Panc1 (cell line): Measurements from ENCODE around the gene THRB. TPM values are rescaled to one million over a fixed set of nuclear protein-coding genes. Genes with fewer than 3 reads are reported as not detected.

Experiments used
- ATAC-seq: fragments of 200-7000 bp; cut with Tn5 transposase; 2 replicates; pipeline ENCODE4 v1.9.1; 2020; ENCODE audit warnings: mild to moderate bottlenecking, moderate library complexity
- BruUV-seq: library from RNA; stranded (reverse); fragments of 400-500 nt; replicated peaks from 2 replicates; lab custom pipeline; 2021; lab: Mats Ljungman, UMichigan
- CTCF ChIA-PET: fragments of 300-600 bp; sonication (Branson Sonifier 250); formaldehyde crosslinking; loops from one replicate; lab custom pipeline; 2022; ENCODE audit warnings: antibody characterized with exemption; lab: Charles Lee
- POLR2A ChIA-PET: fragments of 300-600 bp; sonication (Branson Sonifier 250); formaldehyde crosslinking; loops from one replicate; lab custom pipeline; 2022; ENCODE audit warnings: antibody characterized with exemption; lab: Charles Lee
- DNase-seq: peaks from one replicate; pipeline ENCODE4 v3.0.0-alpha.2; 2010; ENCODE audit warnings: low read depth, low spot score
- H3K27ac ChIP-seq: 2 replicates; pipeline ENCODE4 v1.5.1; 2011; ENCODE audit warnings: mild to moderate bottlenecking, low read length, inconsistent platforms
- H3K27me3 ChIP-seq: fragments of 200-500 bp; sonication (Bioruptor generic); 2 replicates; pipeline ENCODE4 v1.6.0; 2014; ENCODE audit warnings: low read length, inconsistent platforms; ENCODE audit not compliant: control insufficient read depth, insufficient read depth
- H3K36me3 ChIP-seq: fragments of 200-500 bp; sonication (Bioruptor generic); 2 replicates; pipeline ENCODE4 v1.5.1; 2014; ENCODE audit warnings: inconsistent platforms, mild to moderate bottlenecking, low read length, moderate library complexity; ENCODE audit not compliant: control insufficient read depth, insufficient read depth
- H3K4me1 ChIP-seq: 2 replicates; pipeline ENCODE4 v1.5.1; 2011; ENCODE audit warnings: inconsistent platforms, mild to moderate bottlenecking, low read length, moderate library complexity; ENCODE audit not compliant: control insufficient read depth, insufficient read depth
- H3K4me3 ChIP-seq, 2 experiments: 2 replicates each; pipeline ENCODE4 v1.5.1; 2011 to 2012; ENCODE audit warnings: low read depth in 2 of 2, low read length in 2 of 2, mild to moderate bottlenecking in 2 of 2, inconsistent platforms in 1 of 2, moderate library complexity in 1 of 2
- H3K9me3 ChIP-seq: fragments of 200-500 bp; sonication (Bioruptor generic); 2 replicates; pipeline ENCODE4 v1.5.1; 2014; ENCODE audit warnings: low read depth, mild to moderate bottlenecking, inconsistent platforms, low read length, moderate library complexity; ENCODE audit not compliant: control insufficient read depth, insufficient read depth
- CTCF ChIP-seq: fragments of 450-650 bp; IDR thresholded peaks from 2 replicates; pipeline ENCODE4 v1.5.1; 2017; ENCODE audit warnings: mild to moderate bottlenecking
- POLR2AphosphoS5 ChIP-seq: IDR thresholded peaks from 2 replicates; pipeline ENCODE4 v1.6.1; 2012; ENCODE audit warnings: mild to moderate bottlenecking, low read depth, low read length, moderate library complexity
- REST ChIP-seq, 2 experiments: IDR thresholded peaks; 2 replicates each; pipeline ENCODE4 v1.6.1; 2011 to 2012; ENCODE audit warnings: low read depth in 2 of 2, control low read depth in 1 of 2, low read length in 1 of 2, mild to moderate bottlenecking in 1 of 2, moderate library complexity in 1 of 2; ENCODE audit not compliant: insufficient read depth in 1 of 2
- SIN3A ChIP-seq: IDR thresholded peaks from 2 replicates; pipeline ENCODE4 v1.6.1; 2012; ENCODE audit warnings: low read depth, mild to moderate bottlenecking, low read length, moderate library complexity, borderline replicate concordance; ENCODE audit not compliant: insufficient read depth
- TCF7L2 ChIP-seq: IDR thresholded peaks from 2 replicates; pipeline ENCODE4 v1.6.1; 2011; ENCODE audit warnings: mild to moderate bottlenecking, low read depth, low read length, inconsistent platforms
- in situ Hi-C: cut with HindIII; loops from 2 replicates; pipeline ENCODE4 v1.10.0; 2016; ENCODE audit warnings: low sequenced_read_pairs, low pct_unique_long_range_greater_than_20kb
- intact Hi-C: fragments of 100-400 bp; cut with micrococcal nuclease; formaldehyde crosslinking; loops from one replicate; pipeline ENCODE4 v1.10.0; 2022; ENCODE audit not compliant: unreplicated experiment
- total RNA-seq: library from RNA; stranded (reverse); gene quantifications from one replicate; pipeline ENCODE4 v1.2.1, GENCODE V29; 2021; ENCODE audit not compliant: unreplicated experiment

Gene THRB
- total RNA-seq, 1 experiment from 2014 or later: 3.9 TPM

- Histone ChIP-seq H3K9me3 (no peaks in the 10 kb centered on the region), H3K4me1 (no peaks in the 10 kb centered on the region), H3K4me3 (no peak overlapping the region), H3K27me3 (no peaks in the 10 kb centered on the region), H3K27ac (no peak overlapping the region), H3K36me3 (no peaks in the 10 kb centered on the region)
- TF ChIP-seq POLR2AphosphoS5: no peak
- no peak for TF ChIP-seq TCF7L2
- TF ChIP-seq REST (IDR thresholded peaks at IDR 0.05; ENCODE audit: insufficient read depth in 1 of 2, low read depth in 2 of 2, low read length in 1 of 2): no peak
- no peak for TF ChIP-seq CTCF
- TF ChIP-seq SIN3A: no peak
- POLR2A ChIA-PET: no interaction called here
- no TSS peak for BruUV-seq
- DNase-seq: no peak
- in situ Hi-C loops: no loop called here
- intact Hi-C loops: no loop called here
- CTCF ChIA-PET: no interaction called here
- no peak for ATAC-seq
Measured at GRCh38 chr3:24111711-24112110, 382.9 kb downstream of the THRB start.

- ATAC-seq: no peak
- ChIA-PET POLR2A (no interaction called here), CTCF (no interaction called here)
- Histone ChIP-seq H3K27ac (no peak overlapping the region), H3K4me1 (no peaks in the 10 kb centered on the region), H3K9me3 (no peaks in the 10 kb centered on the region), H3K36me3 (no peaks in the 10 kb centered on the region), H3K4me3 (no peak overlapping the region), H3K27me3 (no peaks in the 10 kb centered on the region)
- no peak for DNase-seq
- in situ Hi-C loops (no loop called here), intact Hi-C loops (no loop called here)
- no peak for TF ChIP-seq SIN3A
- no peak for TF ChIP-seq POLR2AphosphoS5
- TF ChIP-seq REST (IDR thresholded peaks at IDR 0.05; ENCODE audit: insufficient read depth in 1 of 2, low read depth in 2 of 2, low read length in 1 of 2): no peak
- no peak for TF ChIP-seq TCF7L2
- no peak for TF ChIP-seq CTCF
- no TSS peak for BruUV-seq
Measured at GRCh38 chr3:24110051-24110450, 384.6 kb downstream of the THRB start.
